ENCODE data around the gene CD55.

DNA sequence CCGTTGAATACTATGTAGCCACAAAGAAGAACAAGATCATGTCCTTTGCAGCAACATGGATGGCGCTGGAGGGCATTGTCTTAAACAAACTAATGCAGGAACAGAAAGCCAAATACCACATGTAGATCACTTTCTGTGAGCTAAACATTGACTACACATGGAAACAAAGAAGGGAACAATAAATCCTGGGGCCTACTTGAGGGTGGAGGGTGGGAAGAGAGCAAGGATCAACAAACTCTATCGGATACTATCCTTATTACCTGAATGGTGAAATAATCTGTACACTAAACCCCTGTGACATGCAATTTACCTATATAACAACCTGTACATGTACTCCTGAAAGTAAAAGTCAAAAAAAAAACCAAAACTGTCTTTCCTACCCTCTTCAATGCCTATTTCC is 40.8 kb upstream of the CD55 start:
- TF ChIP-seq, protein P1, sequence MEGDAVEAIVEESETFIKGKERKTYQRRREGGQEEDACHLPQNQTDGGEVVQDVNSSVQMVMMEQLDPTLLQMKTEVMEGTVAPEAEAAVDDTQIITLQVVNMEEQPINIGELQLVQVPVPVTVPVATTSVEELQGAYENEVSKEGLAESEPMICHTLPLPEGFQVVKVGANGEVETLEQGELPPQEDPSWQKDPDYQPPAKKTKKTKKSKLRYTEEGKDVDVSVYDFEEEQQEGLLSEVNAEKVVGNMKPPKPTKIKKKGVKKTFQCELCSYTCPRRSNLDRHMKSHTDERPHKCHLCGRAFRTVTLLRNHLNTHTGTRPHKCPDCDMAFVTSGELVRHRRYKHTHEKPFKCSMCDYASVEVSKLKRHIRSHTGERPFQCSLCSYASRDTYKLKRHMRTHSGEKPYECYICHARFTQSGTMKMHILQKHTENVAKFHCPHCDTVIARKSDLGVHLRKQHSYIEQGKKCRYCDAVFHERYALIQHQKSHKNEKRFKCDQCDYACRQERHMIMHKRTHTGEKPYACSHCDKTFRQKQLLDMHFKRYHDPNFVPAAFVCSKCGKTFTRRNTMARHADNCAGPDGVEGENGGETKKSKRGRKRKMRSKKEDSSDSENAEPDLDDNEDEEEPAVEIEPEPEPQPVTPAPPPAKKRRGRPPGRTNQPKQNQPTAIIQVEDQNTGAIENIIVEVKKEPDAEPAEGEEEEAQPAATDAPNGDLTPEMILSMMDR (IDR thresholded peaks at IDR 0.05) = no peak
- no peak for TF ChIP-seq ZFX (IDR thresholded peaks at IDR 0.05; ENCODE audit: borderline replicate concordance)
